ENCODE data around the gene ST6GAL2.

ST6GAL2 gene

DNA sequence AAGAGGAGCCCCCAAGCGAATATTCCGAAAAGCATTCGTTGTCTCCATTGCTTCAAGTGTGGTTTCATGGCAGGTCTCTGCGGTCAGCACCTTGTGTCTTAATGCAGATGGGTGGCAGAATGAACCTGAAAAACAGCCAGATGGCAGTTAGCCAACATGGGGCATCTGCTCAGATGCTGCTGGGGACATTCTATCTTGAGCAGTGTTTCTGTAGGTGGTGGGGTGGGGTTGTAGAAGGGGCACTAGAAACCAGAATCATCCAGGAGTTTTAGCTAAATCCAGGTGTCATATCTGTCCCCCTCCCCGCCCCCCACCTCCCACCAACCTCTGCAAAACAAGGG is 42.1 kb downstream of the ST6GAL2 start:
- TF ChIP-seq CTCF (IDR thresholded peaks at IDR 0.05) = no peak

GRCh38 chr2:106843001-106843909 is 42.7 kb downstream of the ST6GAL2 start:
- Histone ChIP-seq H3K27ac (no peak overlapping the region), H3K4me3 (ENCODE audit: low read depth in 1 of 2, low read length in 1 of 2) (no peak overlapping the region), H3K4me1 (ENCODE audit: control insufficient read depth in 1 of 2, insufficient read depth in 1 of 2, low read depth in 1 of 2, low read length in 1 of 2) (no peaks in the 10 kb centered on the region), H3K27me3 (no peaks in the 10 kb centered on the region), H3K36me3 (no peaks in the 10 kb centered on the region), H3K9me3 (no peaks in the 10 kb centered on the region)
- TF ChIP-seq CTCF (IDR thresholded peaks at IDR 0.05) = no peak

More for the DNA sequence above, 42.1 kb downstream of the ST6GAL2 start:
- Histone ChIP-seq H3K27me3 (no peaks in the 10 kb centered on the region), H3K4me1 (ENCODE audit: control insufficient read depth in 1 of 2, insufficient read depth in 1 of 2, low read depth in 1 of 2, low read length in 1 of 2) (no peaks in the 10 kb centered on the region), H3K9me3 (no peaks in the 10 kb centered on the region), H3K27ac (no peak overlapping the region), H3K36me3 (no peaks in the 10 kb centered on the region), H3K4me3 (ENCODE audit: low read depth in 1 of 2, low read length in 1 of 2) (no peak overlapping the region)

- Histone ChIP-seq H3K27me3 (no peaks in the 10 kb centered on the region), H3K4me3 (ENCODE audit: low read depth in 1 of 2, low read length in 1 of 2) (no peak overlapping the region), H3K4me1 (ENCODE audit: control insufficient read depth in 1 of 2, insufficient read depth in 1 of 2, low read depth in 1 of 2, low read length in 1 of 2) (no peaks in the 10 kb centered on the region), H3K36me3 (no peaks in the 10 kb centered on the region), H3K9me3 (no peaks in the 10 kb centered on the region), H3K27ac (no peak overlapping the region)
- no peak for TF ChIP-seq CTCF (IDR thresholded peaks at IDR 0.05)
Observed at GRCh38 chr2:106841886-106842645, 43.9 kb downstream of the ST6GAL2 start.

DNA sequence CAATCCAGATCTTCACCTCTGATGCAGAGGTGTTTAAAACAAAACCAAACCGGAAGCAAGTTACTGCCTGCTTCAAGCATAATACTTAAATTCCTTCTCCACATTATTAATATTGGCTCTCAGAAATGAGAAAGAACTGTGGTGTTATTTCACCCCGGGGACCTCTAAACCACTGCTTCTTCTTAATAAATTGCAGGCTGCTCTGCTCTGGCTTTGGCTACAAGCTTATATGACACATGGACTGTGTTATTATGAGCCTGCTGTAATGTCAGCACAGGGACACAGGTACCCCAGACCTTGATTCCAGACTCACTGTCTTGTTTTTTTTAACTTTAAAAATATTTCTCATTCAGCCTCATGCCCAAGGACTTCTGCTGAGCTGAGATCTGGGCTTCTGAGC is 45.1 kb downstream of the ST6GAL2 start:
- TF ChIP-seq CTCF (IDR thresholded peaks at IDR 0.05) = no peak
- no peaks in the 10 kb centered on the region for H3K27me3 ChIP-seq
- H3K27ac ChIP-seq = no peak overlapping the region
- no peak overlapping the region for H3K4me3 ChIP-seq (ENCODE audit: low read depth in 1 of 2, low read length in 1 of 2)
- H3K4me1 ChIP-seq (ENCODE audit: control insufficient read depth in 1 of 2, insufficient read depth in 1 of 2, low read depth in 1 of 2, low read length in 1 of 2) = no peaks in the 10 kb centered on the region
- H3K9me3 ChIP-seq = no peaks in the 10 kb centered on the region
- no peaks in the 10 kb centered on the region for H3K36me3 ChIP-seq

DNA sequence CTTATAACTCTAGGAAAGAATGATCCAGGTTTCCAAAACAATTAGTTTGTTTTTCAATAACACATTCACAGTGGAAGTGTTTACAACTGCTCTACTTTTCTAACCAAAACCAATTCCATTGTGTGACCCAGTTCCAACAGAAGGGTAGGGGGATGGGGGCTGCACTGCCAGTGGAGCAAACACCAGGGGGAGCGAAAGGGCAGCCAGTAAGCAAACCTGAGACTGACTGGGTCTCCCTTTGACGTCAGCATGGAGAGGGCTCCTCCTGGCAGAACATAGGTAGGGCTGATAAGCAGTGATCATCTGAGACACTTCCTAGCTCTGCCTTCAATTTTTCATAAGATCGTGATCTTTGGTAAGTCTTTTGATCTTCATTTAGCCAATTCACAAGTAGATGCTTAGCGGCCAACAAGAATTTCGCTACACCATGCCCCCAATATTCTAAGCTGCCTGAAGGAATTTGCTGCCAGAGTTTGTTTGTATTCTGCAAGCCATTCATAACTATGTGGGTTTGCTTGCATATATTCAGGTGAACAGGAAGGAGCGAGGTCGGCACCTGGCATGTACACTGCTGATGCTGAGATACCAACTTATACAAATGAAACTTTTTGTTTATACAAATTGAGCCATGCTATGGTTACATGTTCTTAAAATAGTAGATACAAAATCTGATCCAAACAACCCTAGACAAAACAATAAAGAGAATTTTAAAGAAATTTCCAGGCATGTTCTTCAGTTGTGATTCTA is 45.9 kb downstream of the ST6GAL2 start:
- no peaks in the 10 kb centered on the region for H3K4me1 ChIP-seq (ENCODE audit: control insufficient read depth in 1 of 2, insufficient read depth in 1 of 2, low read depth in 1 of 2, low read length in 1 of 2)
- H3K9me3 ChIP-seq = no peaks in the 10 kb centered on the region
- H3K27me3 ChIP-seq = no peaks in the 10 kb centered on the region
- no peak overlapping the region for H3K27ac ChIP-seq
- H3K36me3 ChIP-seq = no peaks in the 10 kb centered on the region
- H3K4me3 ChIP-seq (ENCODE audit: low read depth in 1 of 2, low read length in 1 of 2) = no peak overlapping the region
- TF ChIP-seq CTCF (IDR thresholded peaks at IDR 0.05) = no peak
